PFSK-1 (cell line): ENCODE measurements around the gene SERP2.

Source experiments
- FOXP2 ChIP-seq: optimal IDR thresholded peaks from 2 replicates; pipeline ENCODE3; 2011; ENCODE audit warnings: borderline replicate concordance, control low read depth, inconsistent platforms; ENCODE audit not compliant: insufficient read depth; ENCODE audit errors: extremely low read length, extremely low read depth
- POLR2AphosphoS5 ChIP-seq: IDR thresholded peaks from 2 replicates; pipeline ENCODE4 v1.6.1; 2012; ENCODE audit warnings: low read depth, mild to moderate bottlenecking, control low read depth, low read length, moderate library complexity
- REST ChIP-seq, 2 experiments: IDR thresholded peaks; 2 replicates each; pipeline versions ENCODE4 v1.6.1 to v1.8.0; 2011 to 2012; ENCODE audit warnings: low read depth in 2 of 2, low read length in 2 of 2, control low read depth in 1 of 2, inconsistent platforms in 1 of 2, mild to moderate bottlenecking in 1 of 2, moderate library complexity in 1 of 2; ENCODE audit not compliant: insufficient read depth in 1 of 2
- SIN3A ChIP-seq: IDR thresholded peaks from 2 replicates; pipeline ENCODE4 v1.6.1; 2012; ENCODE audit warnings: mild to moderate bottlenecking, low read length, moderate library complexity, borderline replicate concordance; ENCODE audit not compliant: insufficient read depth
- TAF1 ChIP-seq: IDR thresholded peaks from 2 replicates; pipeline ENCODE4 v1.6.1; 2012; ENCODE audit warnings: low read length, control low read depth, borderline replicate concordance; ENCODE audit not compliant: insufficient read depth

SERP2 gene

GRCh38 chr13:44414716-44415115, 41.1 kb downstream of the SERP2 start:
- no peak for TF ChIP-seq TAF1
- no peak for TF ChIP-seq FOXP2
- no peak for TF ChIP-seq REST (IDR thresholded peaks at IDR 0.05; ENCODE audit: insufficient read depth in 1 of 2, low read depth in 2 of 2, low read length in 2 of 2)
- no peak for TF ChIP-seq SIN3A
- no peak for TF ChIP-seq POLR2AphosphoS5

GRCh38 chr13:44415815-44416214, 42.2 kb downstream of the SERP2 start:
- no peak for TF ChIP-seq SIN3A
- TF ChIP-seq FOXP2, result no peak
- no peak for TF ChIP-seq REST (IDR thresholded peaks at IDR 0.05; ENCODE audit: insufficient read depth in 1 of 2, low read depth in 2 of 2, low read length in 2 of 2)
- TF ChIP-seq POLR2AphosphoS5, result no peak
- no peak for TF ChIP-seq TAF1

DNA sequence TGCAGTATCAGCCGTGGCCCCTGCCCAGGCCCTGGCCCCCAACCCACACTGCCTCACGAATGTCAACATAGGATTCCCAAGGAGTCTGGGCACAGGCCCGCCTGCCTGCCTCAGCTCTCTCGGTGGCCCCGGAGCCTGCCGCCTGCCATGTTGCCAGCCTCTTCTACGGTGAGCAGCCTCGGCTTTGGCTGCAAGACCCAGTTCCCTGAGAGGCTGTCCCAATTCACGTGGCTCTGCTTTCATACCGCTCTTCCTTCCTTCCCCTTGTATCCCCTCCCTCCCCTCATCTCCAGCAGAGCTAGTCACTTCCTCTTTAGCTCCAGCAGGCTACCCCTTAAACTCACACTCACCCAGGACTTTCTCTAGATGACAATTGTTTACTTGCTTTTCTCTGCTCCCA, 42.7 kb downstream of the SERP2 start:
- no peak for TF ChIP-seq TAF1
- no peak for TF ChIP-seq SIN3A
- no peak for TF ChIP-seq FOXP2
- no peak for TF ChIP-seq REST (IDR thresholded peaks at IDR 0.05; ENCODE audit: insufficient read depth in 1 of 2, low read depth in 2 of 2, low read length in 2 of 2)
- TF ChIP-seq POLR2AphosphoS5, result no peak

DNA sequence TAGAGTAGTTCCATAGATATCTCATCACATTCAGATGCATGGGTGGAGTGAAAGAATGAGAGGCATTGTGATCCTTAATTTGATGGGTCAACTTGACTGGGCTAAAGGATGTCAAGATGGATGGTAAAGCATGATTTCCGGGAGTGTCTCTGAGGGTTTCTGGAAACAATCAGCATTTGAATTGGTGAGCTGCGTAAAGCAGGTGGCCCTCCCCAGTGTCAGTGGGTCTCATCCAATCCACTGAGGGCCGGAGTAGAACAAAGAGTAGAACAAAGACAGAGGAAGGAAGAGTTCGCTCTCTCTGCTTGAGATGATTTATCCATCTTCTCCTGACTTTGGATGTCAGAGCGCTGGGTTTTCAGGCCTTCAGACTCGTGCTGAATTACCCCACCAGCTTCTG, 43.1 kb downstream of the SERP2 start:
- TF ChIP-seq FOXP2 (no peak), TAF1 (no peak), POLR2AphosphoS5 (no peak), SIN3A (no peak), REST (IDR thresholded peaks at IDR 0.05; ENCODE audit: insufficient read depth in 1 of 2, low read depth in 2 of 2, low read length in 2 of 2) (no peak)

DNA sequence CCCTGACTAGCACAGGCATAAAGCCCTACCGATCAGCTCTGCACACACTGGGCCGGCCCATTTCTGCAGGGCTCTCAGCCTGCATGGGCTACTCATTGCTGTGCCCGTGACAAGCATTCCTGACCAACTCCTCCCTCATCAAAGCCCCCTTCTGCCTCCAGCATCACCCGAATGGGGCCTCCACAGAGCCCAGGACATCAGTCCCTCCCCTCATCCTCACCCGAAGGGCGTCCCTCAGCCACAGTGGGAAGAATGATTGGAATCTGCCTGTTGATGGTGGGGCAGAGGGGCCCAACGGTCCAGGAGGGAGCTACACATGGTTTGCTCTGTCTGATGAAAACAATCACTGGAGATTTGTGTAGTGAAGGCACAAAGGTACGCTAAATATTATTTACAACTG, 43.8 kb downstream of the SERP2 start:
- TF ChIP-seq TAF1, result no peak
- TF ChIP-seq FOXP2, result no peak
- no peak for TF ChIP-seq POLR2AphosphoS5
- TF ChIP-seq SIN3A, result no peak
